ENCODE data around the gene CEACAM8.

GRCh38 chr19:42628411-42629140, 33.9 kb upstream of the CEACAM8 start:
- no peak for TF ChIP-seq CTCF (IDR thresholded peaks at IDR 0.05 in 4 of 5, conservative IDR thresholded peaks at IDR 0.05 in 1 of 5)
- no peak for TF ChIP-seq POLR2A (IDR thresholded peaks at IDR 0.05)
